ENCODE measurements around the gene DOCK1. TPM values are rescaled to one million over a fixed set of nuclear protein-coding genes. Genes with fewer than 3 reads are reported as not detected.

DOCK1 gene
- total and polyA plus RNA-seq, 2 donors (not counting 1 experiment from before 2014, with no cell fraction given) = 20.5 to 91.0 TPM

DNA sequence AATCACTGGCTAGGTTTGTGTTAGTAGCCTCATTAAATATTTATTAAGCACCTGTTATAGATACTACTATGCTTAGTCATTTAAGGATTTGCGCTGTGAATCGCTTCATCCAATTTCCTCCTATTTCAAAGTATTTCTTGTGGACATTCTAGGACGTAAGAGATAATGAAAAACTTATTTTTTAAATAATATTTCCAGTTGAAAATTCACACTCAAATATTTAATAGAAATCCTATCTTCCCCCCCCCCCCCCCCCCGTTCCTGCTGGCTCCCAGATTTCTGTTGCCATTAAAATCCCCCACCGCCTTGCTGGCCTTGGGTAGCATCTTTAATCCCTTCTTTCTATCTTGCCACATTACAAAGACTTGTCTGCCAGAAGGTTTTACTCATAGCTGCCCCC lies 285.2 kb downstream of the DOCK1 start:
- Histone ChIP-seq H3K9me3 (ENCODE audit: control insufficient read depth, insufficient read depth, low read depth, low read length) (no peaks in the 10 kb centered on the region), H3K4me2 (ENCODE audit: extremely low read depth, insufficient read depth, low read length) (no peak overlapping the region), H3K27me3 (ENCODE audit: control insufficient read depth, insufficient read depth, low read length) (no peaks in the 10 kb centered on the region), H3K4me1 (ENCODE audit: control insufficient read depth, extremely low read depth, insufficient read depth, low read length) (no peaks in the 10 kb centered on the region), H3K36me3 (ENCODE audit: control insufficient read depth, insufficient read depth, low read length) (no peaks in the 10 kb centered on the region), H4K20me1 (ENCODE audit: control insufficient read depth, extremely low read depth, insufficient read depth, low read length) (no peaks in the 10 kb centered on the region), H3K79me2 (ENCODE audit: control insufficient read depth, insufficient read depth, low read length) (no peaks in the 10 kb centered on the region), H3K27ac (ENCODE audit: insufficient read depth, low read length) (no peak overlapping the region), H3K9ac (ENCODE audit: insufficient read depth, low read length) (no peak overlapping the region), H2AFZ (ENCODE audit: low read length) (no peak overlapping the region), H3K4me3 (replicated peaks in 1 of 4; ENCODE audit: control extremely low read depth in 1 of 4, insufficient read depth in 1 of 4, low read depth in 3 of 4, low read length in 4 of 4) (no peak overlapping the region)
- no peak for DNase-seq (ENCODE audit: low read depth in 2 of 2)
- no peak for TF ChIP-seq EZH2 (IDR thresholded peaks at IDR 0.05; ENCODE audit: low read length, missing control alignments)
- TF ChIP-seq, protein P1, sequence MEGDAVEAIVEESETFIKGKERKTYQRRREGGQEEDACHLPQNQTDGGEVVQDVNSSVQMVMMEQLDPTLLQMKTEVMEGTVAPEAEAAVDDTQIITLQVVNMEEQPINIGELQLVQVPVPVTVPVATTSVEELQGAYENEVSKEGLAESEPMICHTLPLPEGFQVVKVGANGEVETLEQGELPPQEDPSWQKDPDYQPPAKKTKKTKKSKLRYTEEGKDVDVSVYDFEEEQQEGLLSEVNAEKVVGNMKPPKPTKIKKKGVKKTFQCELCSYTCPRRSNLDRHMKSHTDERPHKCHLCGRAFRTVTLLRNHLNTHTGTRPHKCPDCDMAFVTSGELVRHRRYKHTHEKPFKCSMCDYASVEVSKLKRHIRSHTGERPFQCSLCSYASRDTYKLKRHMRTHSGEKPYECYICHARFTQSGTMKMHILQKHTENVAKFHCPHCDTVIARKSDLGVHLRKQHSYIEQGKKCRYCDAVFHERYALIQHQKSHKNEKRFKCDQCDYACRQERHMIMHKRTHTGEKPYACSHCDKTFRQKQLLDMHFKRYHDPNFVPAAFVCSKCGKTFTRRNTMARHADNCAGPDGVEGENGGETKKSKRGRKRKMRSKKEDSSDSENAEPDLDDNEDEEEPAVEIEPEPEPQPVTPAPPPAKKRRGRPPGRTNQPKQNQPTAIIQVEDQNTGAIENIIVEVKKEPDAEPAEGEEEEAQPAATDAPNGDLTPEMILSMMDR (conservative IDR thresholded peaks at IDR 0.05 in 1 of 2, IDR thresholded peaks at IDR 0.05 in 1 of 2; ENCODE audit: low read depth in 1 of 2, low read length in 2 of 2) = no peak

DNA sequence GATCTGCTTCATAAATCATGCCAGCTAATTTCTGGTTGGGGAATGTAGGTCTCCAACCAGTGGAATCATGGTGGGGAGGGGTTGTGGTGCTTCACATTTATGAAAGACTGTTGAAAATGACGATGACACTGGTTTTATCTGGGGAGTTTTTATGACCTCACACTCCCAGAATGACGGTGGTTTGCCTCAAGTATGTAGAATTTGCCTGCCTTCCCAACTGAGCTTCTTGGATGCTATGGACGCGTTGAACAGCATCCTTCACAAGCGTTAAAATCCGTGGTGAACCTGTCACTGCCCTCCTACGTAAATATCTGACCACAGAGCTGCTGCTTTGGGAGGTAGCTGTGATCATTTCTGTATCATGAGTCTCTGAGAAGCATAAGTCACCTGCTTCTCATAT lies 287.9 kb downstream of the DOCK1 start:
- Histone ChIP-seq H3K79me2 (ENCODE audit: control insufficient read depth, insufficient read depth, low read length) (no peaks in the 10 kb centered on the region), H4K20me1 (ENCODE audit: control insufficient read depth, extremely low read depth, insufficient read depth, low read length) (no peaks in the 10 kb centered on the region), H3K4me1 (ENCODE audit: control insufficient read depth, extremely low read depth, insufficient read depth, low read length) (no peaks in the 10 kb centered on the region), H3K4me2 (ENCODE audit: extremely low read depth, insufficient read depth, low read length) (no peak overlapping the region), H3K9ac (ENCODE audit: insufficient read depth, low read length) (no peak overlapping the region), H3K4me3 (replicated peaks in 1 of 4; ENCODE audit: control extremely low read depth in 1 of 4, insufficient read depth in 1 of 4, low read depth in 3 of 4, low read length in 4 of 4) (no peak overlapping the region), H3K27ac (ENCODE audit: insufficient read depth, low read length) (no peak overlapping the region), H3K27me3 (ENCODE audit: control insufficient read depth, insufficient read depth, low read length) (no peaks in the 10 kb centered on the region), H3K9me3 (ENCODE audit: control insufficient read depth, insufficient read depth, low read depth, low read length) (no peaks in the 10 kb centered on the region), H3K36me3 (ENCODE audit: control insufficient read depth, insufficient read depth, low read length) (no peaks in the 10 kb centered on the region), H2AFZ (ENCODE audit: low read length) (no peak overlapping the region)
- TF ChIP-seq EZH2 (IDR thresholded peaks at IDR 0.05; ENCODE audit: low read length, missing control alignments) = no peak
- DNase-seq (ENCODE audit: low read depth in 2 of 2) = peak; percentile 35 to 93

GRCh38 chr10:127194111-127194510 lies 288.9 kb downstream of the DOCK1 start:
- H3K4me1 ChIP-seq (ENCODE audit: control insufficient read depth, extremely low read depth, insufficient read depth, low read length) = no peaks in the 10 kb centered on the region
- peak overlapping the region in 1 of 4 experiments; percentile 50 for H3K4me3 ChIP-seq (replicated peaks in 1 of 4; ENCODE audit: control extremely low read depth in 1 of 4, insufficient read depth in 1 of 4, low read depth in 3 of 4, low read length in 4 of 4)
- no peak overlapping the region for H3K9ac ChIP-seq (ENCODE audit: insufficient read depth, low read length)
- H3K36me3 ChIP-seq (ENCODE audit: control insufficient read depth, insufficient read depth, low read length) = no peaks in the 10 kb centered on the region
- peak in 1 of 2 donors; percentile 39 for DNase-seq (ENCODE audit: low read depth in 2 of 2)
- H3K27ac ChIP-seq (ENCODE audit: insufficient read depth, low read length) = no peak overlapping the region
- H3K79me2 ChIP-seq (ENCODE audit: control insufficient read depth, insufficient read depth, low read length) = no peaks in the 10 kb centered on the region
- TF ChIP-seq, protein P1 (conservative IDR thresholded peaks at IDR 0.05 in 1 of 2, IDR thresholded peaks at IDR 0.05 in 1 of 2; ENCODE audit: low read depth in 1 of 2, low read length in 2 of 2) = no peak
- TF ChIP-seq EZH2 (IDR thresholded peaks at IDR 0.05; ENCODE audit: low read length, missing control alignments) = no peak
- no peak overlapping the region for H2AFZ ChIP-seq (ENCODE audit: low read length)
- no peaks in the 10 kb centered on the region for H4K20me1 ChIP-seq (ENCODE audit: control insufficient read depth, extremely low read depth, insufficient read depth, low read length)
- no peaks in the 10 kb centered on the region for H3K27me3 ChIP-seq (ENCODE audit: control insufficient read depth, insufficient read depth, low read length)
- no peak overlapping the region for H3K4me2 ChIP-seq (ENCODE audit: extremely low read depth, insufficient read depth, low read length)
- no peaks in the 10 kb centered on the region for H3K9me3 ChIP-seq (ENCODE audit: control insufficient read depth, insufficient read depth, low read depth, low read length)

Data from fibroblast of lung (primary cell).